Ovary (tissue), 3 donors: ENCODE data around the gene NBEA.

ENCODE experiments used
- CTCF ChIP-seq, 3 donors: fragments of 450-650 bp in 2 of 3; fragments of 200-600 bp in 1 of 3; IDR thresholded peaks; one replicate each; pipeline versions ENCODE4 v1.5.1 to v1.8.0; 2016 to 2022; ENCODE audit warnings: antibody characterized with exemption in 3 of 3, mild to moderate bottlenecking in 1 of 3
- EP300 ChIP-seq: sonication (generic); formaldehyde crosslinking; IDR thresholded peaks from one replicate; pipeline ENCODE4 v1.6.1; 2017; ENCODE audit warnings: antibody characterized with exemption
- POLR2A ChIP-seq: fragments of 450-650 bp; IDR thresholded peaks from one replicate; pipeline ENCODE4 v1.6.1; 2017; ENCODE audit warnings: antibody characterized with exemption, mild to moderate bottlenecking, moderate library complexity
- donor health status: DM: no; HTN: no; CAD: no.

- TF ChIP-seq CTCF (IDR thresholded peaks at IDR 0.05): no peak
- TF ChIP-seq POLR2A: no peak
- no peak for TF ChIP-seq EP300
These were observed 679.9 kb downstream of the NBEA start for GRCh38 chr13:35621989-35622388.
